ENCODE measurements around the gene RNF40.

DNA sequence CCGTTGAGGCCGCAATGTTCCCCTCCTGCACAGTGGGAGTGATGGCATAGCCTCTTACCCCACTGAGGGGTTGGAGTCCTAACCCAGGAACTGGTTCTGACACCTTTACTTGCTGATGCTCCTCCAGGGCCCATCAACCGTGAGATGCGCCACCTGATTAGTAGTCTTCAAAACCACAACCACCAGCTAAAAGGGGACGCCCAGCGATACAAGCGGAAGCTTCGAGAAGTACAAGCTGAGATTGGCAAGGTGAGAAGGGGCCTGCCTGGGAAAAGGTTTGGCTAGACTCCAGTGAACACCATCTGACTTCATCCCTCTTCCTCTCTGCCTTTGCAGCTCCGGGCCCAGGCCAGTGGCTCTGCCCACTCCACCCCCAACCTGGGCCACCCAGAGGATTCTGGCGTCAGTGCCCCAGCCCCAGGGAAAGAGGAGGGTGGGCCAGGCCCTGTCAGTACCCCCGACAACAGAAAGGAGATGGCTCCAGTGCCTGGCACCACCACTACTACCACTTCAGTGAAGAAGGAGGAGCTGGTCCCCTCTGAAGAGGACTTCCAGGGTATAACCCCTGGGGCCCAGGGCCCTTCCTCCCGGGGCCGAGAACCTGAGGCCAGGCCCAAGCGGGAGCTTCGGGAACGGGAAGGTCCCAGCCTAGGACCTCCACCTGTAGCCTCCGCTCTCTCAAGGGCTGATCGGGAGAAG is 5.8 kb downstream of the RNF40 start:
- no peak for TF ChIP-seq CTCF (IDR thresholded peaks at IDR 0.05)
- TF ChIP-seq POLR2A (IDR thresholded peaks at IDR 0.05), result no peak

All from Peyer's patch (tissue), 4 donors.